Glutamatergic neuron (in vitro differentiated cells): Measurements from ENCODE around the gene EDC4. TPM values are rescaled to one million over a fixed set of nuclear protein-coding genes. Genes with fewer than 3 reads are reported as not detected.
"Not testable (repeated sequence)": the region's sequence is repeated elsewhere in the genome, so short reads cannot be mapped to it uniquely, and the experiment has no call there.

Experiments
- DNase-seq: peaks from one replicate; pipeline ENCODE4 v3.0.0; 2022
- H3K27ac Mint-ChIP-seq: one replicate; pipeline ENCODE4 v1.8.0; 2020; ENCODE audit warnings: mild to moderate bottlenecking, mixed read lengths, inconsistent platforms; ENCODE audit not compliant: unreplicated experiment
- H3K27me3 Mint-ChIP-seq: one replicate; pipeline ENCODE4 v1.8.0; 2020; ENCODE audit warnings: mild to moderate bottlenecking, moderate library complexity, mixed read lengths, inconsistent platforms; ENCODE audit not compliant: unreplicated experiment
- H3K36me3 Mint-ChIP-seq: one replicate; pipeline ENCODE4 v1.8.0; 2020; ENCODE audit warnings: mild to moderate bottlenecking, mixed read lengths, inconsistent platforms; ENCODE audit not compliant: unreplicated experiment
- H3K4me1 Mint-ChIP-seq: one replicate; pipeline ENCODE4 v1.8.0; 2020; ENCODE audit warnings: mild to moderate bottlenecking, low read depth, mixed read lengths, inconsistent platforms; ENCODE audit not compliant: unreplicated experiment
- H3K4me3 Mint-ChIP-seq: one replicate; pipeline ENCODE4 v1.8.0; 2020; ENCODE audit warnings: mild to moderate bottlenecking, mixed read lengths, inconsistent platforms; ENCODE audit not compliant: unreplicated experiment
- H3K9me3 Mint-ChIP-seq: one replicate; pipeline ENCODE4 v1.8.0; 2020; ENCODE audit warnings: mild to moderate bottlenecking, moderate library complexity, mixed read lengths, inconsistent platforms; ENCODE audit not compliant: unreplicated experiment
- CTCF ChIP-seq: fragments of 200-600 bp; sonication (generic); IDR thresholded peaks from one replicate; pipeline ENCODE4 v1.5.0; 2021; ENCODE audit not compliant: partially characterized antibody, unreplicated experiment
- total RNA-seq: library from RNA; stranded (reverse); fragmentation: NEBNext Ultra II Directional; extraction: Animal tissue kit (Norgen Biotek cat#: 25700); gene quantifications from one replicate; pipeline ENCODE4 v1.2.1, GENCODE V29; 2021; ENCODE audit not compliant: unreplicated experiment

EDC4 gene
- total RNA-seq, 1 donor from 2014 or later, result 142 TPM

- H3K4me3 Mint-ChIP-seq, result no peak overlapping the region
- peaks cover 3% of the 10 kb centered on the region for H3K9me3 Mint-ChIP-seq
- peak overlapping the region; percentile 55 for H3K27ac Mint-ChIP-seq
- peaks cover 31% of the 10 kb centered on the region for H3K4me1 Mint-ChIP-seq
- no peaks in the 10 kb centered on the region for H3K36me3 Mint-ChIP-seq
- no peak for DNase-seq
- H3K27me3 Mint-ChIP-seq, result peaks cover 4% of the 10 kb centered on the region
- no peak for TF ChIP-seq CTCF
Observed at GRCh38 chr16:67858500-67858899, 14.4 kb upstream of the EDC4 start.

- no peaks in the 10 kb centered on the region for H3K36me3 Mint-ChIP-seq
- TF ChIP-seq CTCF, result no peak
- H3K9me3 Mint-ChIP-seq, result peaks cover 3% of the 10 kb centered on the region
- no peak overlapping the region for H3K4me3 Mint-ChIP-seq
- H3K4me1 Mint-ChIP-seq, result peaks cover 30% of the 10 kb centered on the region
- H3K27ac Mint-ChIP-seq, result peak overlapping the region; percentile 73
- peaks cover 4% of the 10 kb centered on the region for H3K27me3 Mint-ChIP-seq
- DNase-seq, result no peak
Observed at GRCh38 chr16:67860589-67861398, 12.1 kb upstream of the EDC4 start.

- Mint-ChIP-seq H3K27me3 (peaks cover 4% of the 10 kb centered on the region), H3K36me3 (no peaks in the 10 kb centered on the region), H3K4me3 (peak overlapping the region; percentile 20), H3K4me1 (peaks cover 26% of the 10 kb centered on the region), H3K27ac (peak overlapping the region; percentile 57), H3K9me3 (peaks cover 3% of the 10 kb centered on the region)
- TF ChIP-seq CTCF, result no peak
- no peak for DNase-seq
Observed at GRCh38 chr16:67861877-67862276, 11.0 kb upstream of the EDC4 start.

GRCh38 chr16:67862623-67863583 lies 9.9 kb upstream of the EDC4 start:
- no peak for TF ChIP-seq CTCF
- H3K27ac Mint-ChIP-seq, result peak overlapping the region; percentile 62
- H3K27me3 Mint-ChIP-seq, result peaks cover 4% of the 10 kb centered on the region
- peaks cover 24% of the 10 kb centered on the region for H3K4me1 Mint-ChIP-seq
- H3K9me3 Mint-ChIP-seq, result peaks cover 3% of the 10 kb centered on the region
- H3K4me3 Mint-ChIP-seq, result peak overlapping the region; percentile 68
- DNase-seq, result peak; percentile 32
- H3K36me3 Mint-ChIP-seq, result no peaks in the 10 kb centered on the region

- H3K4me3 Mint-ChIP-seq, H3K9me3 Mint-ChIP-seq, DNase-seq, H3K27ac Mint-ChIP-seq, H3K36me3 Mint-ChIP-seq, H3K27me3 Mint-ChIP-seq: not testable (repeated sequence)
- peaks cover 24% of the 10 kb centered on the region for H3K4me1 Mint-ChIP-seq
Observed at GRCh38 chr16:67864044-67864443, 8.8 kb upstream of the EDC4 start.
